HL-60 (cell line): ENCODE results near the gene DNAJC17.

Experiments
- DNase-seq, 2 experiments: peaks; one replicate each; pipeline ENCODE4 v3.0.0-alpha.2; 2010 to 2020; ENCODE audit warnings: low read depth in 1 of 2, low spot score in 1 of 2
- H3K27ac ChIP-seq: fragments of 250-450 bp; sonication (Bioruptor Pico); replicated peaks from 2 replicates; pipeline ENCODE4 v1.5.1; 2020; ENCODE audit warnings: mild to moderate bottlenecking, moderate library complexity
- H3K27me3 ChIP-seq: fragments of 250-450 bp; sonication (Bioruptor Pico); 2 replicates; pipeline ENCODE4 v1.5.1; 2021; ENCODE audit warnings: mild to moderate bottlenecking, moderate library complexity; ENCODE audit not compliant: insufficient read depth, poor library complexity, severe bottlenecking
- H3K4me3 ChIP-seq: replicated peaks from 2 replicates; pipeline ENCODE4 v1.5.1; 2011; ENCODE audit warnings: mild to moderate bottlenecking, control low read depth, low read length; ENCODE audit not compliant: insufficient read depth
- GABPA ChIP-seq: IDR thresholded peaks from 2 replicates; pipeline ENCODE4 v1.6.1; 2012; ENCODE audit warnings: low read depth
- POLR2AphosphoS5 ChIP-seq: IDR thresholded peaks from 2 replicates; pipeline ENCODE4 v1.6.1; 2012; ENCODE audit warnings: low read depth
- REST ChIP-seq: IDR thresholded peaks from 2 replicates; pipeline ENCODE4 v1.6.1; 2012; ENCODE audit warnings: low read depth; ENCODE audit not compliant: insufficient replicate concordance
- SPI1 ChIP-seq: IDR thresholded peaks from 2 replicates; pipeline ENCODE4 v1.6.1; 2012; ENCODE audit warnings: low read depth, mild to moderate bottlenecking, borderline replicate concordance
- TF ChIP-seq, protein P1 (sequence below): IDR thresholded peaks from one replicate; pipeline ENCODE4 v1.5.1; 2011; ENCODE audit warnings: low read length, control low read depth, inconsistent platforms; ENCODE audit not compliant: insufficient read depth

The DNAJC17 gene

GRCh38 chr15:40821195-40821594 is 13.9 kb upstream of the DNAJC17 start:
- no peak overlapping the region for H3K4me3 ChIP-seq
- TF ChIP-seq SPI1 (no peak), REST (no peak), POLR2AphosphoS5 (no peak), GABPA (no peak)
- TF ChIP-seq, protein P1, sequence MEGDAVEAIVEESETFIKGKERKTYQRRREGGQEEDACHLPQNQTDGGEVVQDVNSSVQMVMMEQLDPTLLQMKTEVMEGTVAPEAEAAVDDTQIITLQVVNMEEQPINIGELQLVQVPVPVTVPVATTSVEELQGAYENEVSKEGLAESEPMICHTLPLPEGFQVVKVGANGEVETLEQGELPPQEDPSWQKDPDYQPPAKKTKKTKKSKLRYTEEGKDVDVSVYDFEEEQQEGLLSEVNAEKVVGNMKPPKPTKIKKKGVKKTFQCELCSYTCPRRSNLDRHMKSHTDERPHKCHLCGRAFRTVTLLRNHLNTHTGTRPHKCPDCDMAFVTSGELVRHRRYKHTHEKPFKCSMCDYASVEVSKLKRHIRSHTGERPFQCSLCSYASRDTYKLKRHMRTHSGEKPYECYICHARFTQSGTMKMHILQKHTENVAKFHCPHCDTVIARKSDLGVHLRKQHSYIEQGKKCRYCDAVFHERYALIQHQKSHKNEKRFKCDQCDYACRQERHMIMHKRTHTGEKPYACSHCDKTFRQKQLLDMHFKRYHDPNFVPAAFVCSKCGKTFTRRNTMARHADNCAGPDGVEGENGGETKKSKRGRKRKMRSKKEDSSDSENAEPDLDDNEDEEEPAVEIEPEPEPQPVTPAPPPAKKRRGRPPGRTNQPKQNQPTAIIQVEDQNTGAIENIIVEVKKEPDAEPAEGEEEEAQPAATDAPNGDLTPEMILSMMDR = no peak
- no peaks in the 10 kb centered on the region for H3K27me3 ChIP-seq
- DNase-seq = no peak
- H3K27ac ChIP-seq = no peak overlapping the region

DNA sequence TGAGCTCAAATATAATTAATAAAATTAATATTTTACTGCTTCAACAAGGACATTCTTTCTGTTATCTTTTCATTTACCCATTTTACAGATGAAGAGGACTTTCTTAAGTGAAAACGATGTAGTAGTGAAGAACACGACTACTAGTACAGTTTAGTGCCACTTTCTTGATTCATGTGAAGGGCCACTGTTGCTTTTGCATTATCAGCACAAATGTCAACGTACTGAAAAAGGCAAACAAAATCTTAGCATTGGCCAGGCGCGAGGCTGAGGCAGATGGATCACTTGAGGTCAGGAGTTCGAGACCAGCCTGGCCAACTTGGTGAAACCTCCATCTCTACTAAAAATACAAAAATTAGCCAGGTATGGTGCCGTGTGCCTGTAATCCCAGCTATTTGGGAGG is 11.8 kb upstream of the DNAJC17 start:
- no peak for DNase-seq
- H3K27me3 ChIP-seq = no peaks in the 10 kb centered on the region
- TF ChIP-seq, protein P1 = no peak
- no peak for TF ChIP-seq REST
- no peak for TF ChIP-seq GABPA
- no peak for TF ChIP-seq SPI1
- no peak for TF ChIP-seq POLR2AphosphoS5
- no peak overlapping the region for H3K27ac ChIP-seq
- no peak overlapping the region for H3K4me3 ChIP-seq

DNA sequence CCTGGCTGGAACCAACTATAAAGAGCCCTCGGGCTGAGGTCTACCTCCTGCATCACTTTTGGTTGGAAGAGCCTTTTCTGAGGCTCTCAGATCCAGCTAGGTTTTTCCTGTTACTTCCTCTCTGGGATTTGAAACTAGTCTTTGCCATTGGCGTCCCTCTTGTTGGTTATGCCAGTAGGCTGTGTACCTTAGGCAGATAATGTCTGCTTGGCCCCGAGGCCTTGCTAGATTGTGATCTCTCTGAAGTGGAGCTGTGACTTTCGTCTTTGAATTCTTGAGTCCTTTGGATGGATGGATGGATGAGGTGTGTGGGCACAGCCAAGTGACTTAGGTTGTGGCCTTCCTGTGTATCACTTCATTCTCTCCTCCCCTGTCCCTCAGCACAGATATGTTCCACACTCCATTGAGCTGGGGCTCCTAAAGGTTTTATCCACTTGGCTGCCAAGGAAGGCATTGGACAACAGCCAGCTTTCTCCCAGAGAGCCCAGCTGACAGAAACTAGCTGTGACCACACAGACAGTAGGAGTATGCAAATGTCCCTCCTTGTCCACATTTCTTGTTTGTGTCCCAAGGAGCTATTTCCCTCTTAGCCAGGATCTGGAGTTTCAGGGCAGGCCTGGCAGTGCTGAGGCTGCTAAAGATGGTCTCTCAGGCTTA is 7.9 kb upstream of the DNAJC17 start:
- Histone ChIP-seq H3K4me3 (no peak overlapping the region), H3K27ac (no peak overlapping the region), H3K27me3 (no peaks in the 10 kb centered on the region)
- DNase-seq = no peak
- no peak for TF ChIP-seq REST
- TF ChIP-seq, protein P1 = no peak
- no peak for TF ChIP-seq GABPA
- no peak for TF ChIP-seq POLR2AphosphoS5
- no peak for TF ChIP-seq SPI1
